IMR-90 (cell line): ENCODE data around the gene RBKS.

ENCODE experiments used
- MAFK ChIP-seq: IDR thresholded peaks from 2 replicates; pipeline ENCODE4 v1.6.1; 2012; ENCODE audit warnings: low read depth, low read length, improper control_type of control experiment
- POLR2A ChIP-seq: IDR thresholded peaks from 2 replicates; pipeline ENCODE4 v1.6.1; 2012; ENCODE audit warnings: mild to moderate bottlenecking, low read depth, low read length
- TF ChIP-seq, protein P1 (sequence below): conservative IDR thresholded peaks from 2 replicates; pipeline ENCODE4 v1.5.1; 2012; ENCODE audit warnings: mild to moderate bottlenecking, low read depth, low read length, improper control_type of control experiment
- TF ChIP-seq, protein P2 (sequence below): fragments of 150-350 bp; IDR thresholded peaks from 2 replicates; pipeline ENCODE4 v1.6.1; 2017; ENCODE audit warnings: mild to moderate bottlenecking, antibody characterized with exemption, low read length, low read depth

- TF ChIP-seq, protein P1, sequence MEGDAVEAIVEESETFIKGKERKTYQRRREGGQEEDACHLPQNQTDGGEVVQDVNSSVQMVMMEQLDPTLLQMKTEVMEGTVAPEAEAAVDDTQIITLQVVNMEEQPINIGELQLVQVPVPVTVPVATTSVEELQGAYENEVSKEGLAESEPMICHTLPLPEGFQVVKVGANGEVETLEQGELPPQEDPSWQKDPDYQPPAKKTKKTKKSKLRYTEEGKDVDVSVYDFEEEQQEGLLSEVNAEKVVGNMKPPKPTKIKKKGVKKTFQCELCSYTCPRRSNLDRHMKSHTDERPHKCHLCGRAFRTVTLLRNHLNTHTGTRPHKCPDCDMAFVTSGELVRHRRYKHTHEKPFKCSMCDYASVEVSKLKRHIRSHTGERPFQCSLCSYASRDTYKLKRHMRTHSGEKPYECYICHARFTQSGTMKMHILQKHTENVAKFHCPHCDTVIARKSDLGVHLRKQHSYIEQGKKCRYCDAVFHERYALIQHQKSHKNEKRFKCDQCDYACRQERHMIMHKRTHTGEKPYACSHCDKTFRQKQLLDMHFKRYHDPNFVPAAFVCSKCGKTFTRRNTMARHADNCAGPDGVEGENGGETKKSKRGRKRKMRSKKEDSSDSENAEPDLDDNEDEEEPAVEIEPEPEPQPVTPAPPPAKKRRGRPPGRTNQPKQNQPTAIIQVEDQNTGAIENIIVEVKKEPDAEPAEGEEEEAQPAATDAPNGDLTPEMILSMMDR: no peak
- TF ChIP-seq POLR2A: no peak
- TF ChIP-seq MAFK: no peak
- TF ChIP-seq, protein P2, sequence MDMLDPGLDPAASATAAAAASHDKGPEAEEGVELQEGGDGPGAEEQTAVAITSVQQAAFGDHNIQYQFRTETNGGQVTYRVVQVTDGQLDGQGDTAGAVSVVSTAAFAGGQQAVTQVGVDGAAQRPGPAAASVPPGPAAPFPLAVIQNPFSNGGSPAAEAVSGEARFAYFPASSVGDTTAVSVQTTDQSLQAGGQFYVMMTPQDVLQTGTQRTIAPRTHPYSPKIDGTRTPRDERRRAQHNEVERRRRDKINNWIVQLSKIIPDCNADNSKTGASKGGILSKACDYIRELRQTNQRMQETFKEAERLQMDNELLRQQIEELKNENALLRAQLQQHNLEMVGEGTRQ: no peak
Observed at GRCh38 chr2:27772804-27773203, 117.4 kb downstream of the RBKS start.
